Fibroblast of gingiva (primary cell): ENCODE data around the gene RUBCNL.

ENCODE experiments used
- DNase-seq: peaks from one replicate; pipeline ENCODE4 v3.0.0-alpha.2; 2011; ENCODE audit warnings: low read depth

The RUBCNL gene

DNA sequence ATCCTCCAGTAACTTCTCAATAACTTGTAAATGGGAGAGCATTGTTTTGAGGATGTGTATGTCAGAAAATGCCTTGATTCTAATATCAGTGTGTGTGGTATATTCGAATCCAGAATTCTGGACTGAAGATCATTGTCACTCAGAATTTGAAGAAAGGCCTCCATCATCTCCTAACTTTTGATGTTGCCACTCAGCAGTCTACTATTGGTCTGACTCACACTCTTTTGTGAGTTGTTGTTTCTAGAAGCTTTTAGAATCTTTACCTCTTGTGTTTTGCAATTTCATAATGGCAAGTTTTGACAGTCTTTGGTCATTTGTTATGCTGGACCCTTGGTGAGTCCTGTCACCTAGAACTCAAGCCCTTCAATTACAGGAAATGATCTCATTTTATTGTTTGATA is 77.0 kb downstream of the RUBCNL start:
- no peak for DNase-seq

DNA sequence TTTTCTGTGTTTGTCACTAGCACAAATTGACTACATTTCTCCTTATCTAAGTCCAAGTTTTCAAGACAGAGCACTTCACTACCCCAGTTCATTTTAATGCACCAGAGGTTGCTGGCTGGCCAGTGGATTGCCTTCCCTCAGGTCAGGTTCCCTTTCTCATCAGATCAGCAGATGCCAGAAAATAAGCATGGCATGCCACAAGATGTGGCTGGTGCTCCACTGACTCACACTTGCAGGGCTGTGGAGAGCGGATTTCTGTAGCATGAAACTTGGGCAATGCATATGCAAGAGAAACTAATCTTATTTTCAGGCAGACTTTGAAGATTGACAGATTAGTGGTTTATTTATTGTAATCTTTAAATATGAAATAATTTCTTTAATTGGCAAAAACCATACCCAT is 79.5 kb downstream of the RUBCNL start:
- no peak for DNase-seq

DNA sequence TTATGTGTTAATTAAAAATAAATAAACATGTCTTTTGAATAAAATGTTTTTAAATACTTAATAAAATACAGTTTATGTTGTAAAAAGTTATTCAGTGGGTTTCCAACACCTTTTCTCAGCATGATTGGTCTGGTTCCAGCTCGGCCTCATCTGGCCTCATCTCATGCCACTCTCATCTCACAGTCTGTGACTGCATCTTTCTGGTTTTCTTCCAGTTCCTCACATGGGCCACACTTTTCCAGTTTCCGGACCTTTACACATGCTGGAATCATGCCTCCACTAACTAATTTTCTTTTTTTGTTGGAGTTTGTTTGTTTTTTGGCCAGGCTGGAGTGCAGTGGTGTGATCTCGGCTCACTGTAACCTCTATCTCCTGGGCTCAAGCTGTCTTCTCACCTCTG is 82.5 kb downstream of the RUBCNL start:
- DNase-seq = no peak

DNA sequence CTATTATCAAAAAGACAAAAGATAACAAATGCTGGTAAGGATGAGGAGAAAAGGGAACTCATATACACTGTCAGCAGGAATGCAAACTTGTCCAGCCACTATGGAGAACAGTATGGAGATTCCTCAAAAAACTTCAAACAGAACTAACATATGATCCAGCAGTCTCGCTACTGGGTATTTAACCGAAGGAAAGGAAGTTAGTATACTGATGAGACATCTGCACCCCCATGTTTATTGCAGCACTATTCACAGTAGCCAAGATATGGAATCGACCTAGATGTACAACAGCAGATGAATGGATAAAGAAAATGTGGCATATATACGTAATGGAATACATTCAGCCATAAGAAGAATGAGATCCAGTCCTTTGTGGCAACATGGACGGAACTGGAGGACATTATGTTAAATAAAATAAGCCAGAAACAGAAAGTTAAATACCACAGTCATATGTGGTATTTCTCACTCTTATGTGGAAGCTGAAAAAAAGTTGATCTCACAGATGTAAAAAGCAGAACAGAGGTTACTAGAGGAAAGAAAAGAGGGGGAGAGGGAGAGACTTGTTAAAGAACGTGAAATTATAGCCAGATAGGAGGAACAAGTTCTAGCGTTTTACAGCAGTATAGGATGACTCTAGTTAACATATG is 83.2 kb downstream of the RUBCNL start:
- no peak for DNase-seq

DNA sequence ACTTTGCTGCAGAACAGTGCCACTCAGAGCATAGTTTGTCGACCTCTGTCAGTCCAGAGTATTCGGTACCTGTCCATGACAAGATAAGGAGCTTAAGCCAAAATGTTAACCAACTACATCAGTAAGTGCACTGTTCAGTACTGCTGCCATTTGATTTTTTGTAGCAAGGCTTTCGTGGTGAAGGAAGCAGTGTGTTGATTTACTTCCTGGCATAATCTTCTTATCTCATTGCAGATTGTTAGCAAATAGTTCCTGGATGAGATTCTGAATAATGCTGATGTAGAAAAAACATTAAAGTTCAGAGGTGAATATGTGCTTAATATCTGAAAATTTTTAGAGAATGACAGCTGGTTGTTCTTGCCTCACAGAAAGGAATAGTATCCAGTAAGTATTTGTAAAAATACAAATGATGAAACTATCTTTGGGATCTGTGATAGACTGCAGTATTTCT is 89.7 kb downstream of the RUBCNL start:
- DNase-seq = no peak

DNA sequence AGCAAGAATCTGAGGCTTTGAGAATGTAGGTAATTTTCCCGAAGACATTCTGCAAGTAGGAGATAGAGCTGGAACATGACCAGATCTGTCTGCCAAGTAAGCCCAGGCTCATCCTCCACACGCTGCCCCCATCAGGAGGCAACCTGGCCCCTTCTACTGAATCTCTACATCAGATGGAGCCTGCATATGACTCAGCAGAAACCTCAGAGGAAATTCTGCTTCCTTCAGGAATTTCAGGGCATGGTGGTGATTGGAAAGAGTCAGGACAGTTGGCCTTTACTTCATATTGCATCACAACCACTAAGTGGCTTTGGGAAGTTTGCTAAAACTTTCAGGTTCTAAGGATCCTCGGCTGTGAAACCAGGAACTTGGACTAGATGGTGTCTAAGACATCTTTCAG is 90.1 kb downstream of the RUBCNL start:
- peak; percentile 86 for DNase-seq

DNA sequence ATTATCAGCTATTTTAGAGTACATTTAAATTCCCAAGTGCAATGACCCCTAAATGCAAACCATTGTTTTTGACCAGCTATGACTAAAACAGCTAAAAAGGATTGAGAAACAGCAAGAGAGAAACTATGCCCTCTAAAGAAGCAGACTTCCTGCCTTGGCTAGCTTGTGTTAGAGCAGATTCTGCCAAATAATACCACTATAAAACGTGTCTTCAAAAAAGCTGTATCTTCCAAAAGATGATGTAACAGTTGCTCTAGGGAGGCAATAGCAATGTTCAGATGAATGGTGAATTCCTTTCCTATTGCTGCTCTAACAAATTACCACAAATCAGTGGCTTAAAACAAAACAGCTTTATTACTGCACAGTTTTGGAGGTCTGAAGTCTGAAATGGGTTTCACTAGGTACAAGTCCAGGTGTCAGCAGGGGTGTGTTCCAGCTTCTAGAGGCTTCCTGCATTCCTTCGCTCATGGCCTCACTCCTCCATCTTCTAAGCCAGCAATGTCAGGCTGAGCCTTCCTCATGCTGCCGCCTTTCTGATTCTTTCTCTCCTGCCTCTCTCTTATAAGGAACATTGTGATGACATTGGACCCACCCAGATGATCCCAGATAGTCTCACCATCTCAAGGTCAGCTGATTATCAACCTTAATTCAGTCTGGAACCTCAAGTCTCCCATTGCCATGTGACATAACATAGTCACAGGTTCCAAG is 90.8 kb downstream of the RUBCNL start:
- peak; percentile 97 for DNase-seq

DNA sequence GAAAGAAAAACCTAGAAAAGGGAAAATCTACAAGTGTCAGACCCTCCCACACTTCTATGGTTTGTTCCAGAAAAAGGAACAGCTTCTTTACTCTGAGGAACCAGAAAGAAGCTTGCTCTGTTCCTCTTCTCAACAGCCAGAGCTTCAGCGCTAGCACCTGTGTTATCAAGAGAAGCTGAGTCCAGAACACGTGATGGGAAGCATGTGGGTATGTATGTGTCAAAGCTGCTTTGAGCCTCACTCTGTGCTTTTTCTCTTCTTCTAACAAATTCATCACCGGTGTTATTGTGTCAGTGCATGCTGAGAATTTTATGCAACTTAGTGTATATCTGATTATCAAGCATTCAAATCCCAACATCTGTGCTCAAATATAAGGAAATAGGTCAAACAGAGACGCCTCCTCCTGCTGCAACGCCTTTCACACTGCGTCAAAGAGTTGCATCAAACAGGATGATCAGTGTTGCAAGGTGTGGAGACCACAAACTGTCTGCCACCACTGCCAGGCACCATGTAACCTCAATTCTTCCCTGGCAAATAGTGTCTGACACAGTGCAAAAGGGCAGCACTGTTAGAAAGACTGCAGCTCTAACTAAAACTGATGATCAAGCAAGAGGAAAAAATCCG is 91.4 kb downstream of the RUBCNL start:
- DNase-seq = peak; percentile 92

DNA sequence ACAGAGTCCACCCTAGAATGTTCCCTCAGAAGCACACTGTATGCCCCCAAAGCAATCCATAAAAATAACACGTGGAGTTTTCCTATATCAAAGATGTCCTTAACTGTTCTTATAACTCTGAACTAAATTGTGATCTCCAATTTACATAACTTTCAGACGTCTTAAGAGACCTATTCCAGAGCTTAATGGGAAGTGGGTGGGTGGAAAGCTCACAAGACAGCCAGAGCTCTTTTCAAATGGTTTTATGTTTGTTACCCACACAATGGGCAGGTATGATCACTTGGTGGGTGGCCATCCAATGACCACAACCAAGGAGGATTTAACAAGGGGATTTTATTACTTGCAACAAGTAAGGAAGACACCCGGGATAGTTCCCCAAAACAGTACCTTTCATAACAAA is 93.6 kb downstream of the RUBCNL start:
- no peak for DNase-seq
